ENCODE measurements around the gene MAP7D1. TPM values are rescaled to one million over a fixed set of nuclear protein-coding genes. Genes with fewer than 3 reads are reported as not detected.
A peak's percentile ranks its signal among the peaks of the same experiment; 100 is the strongest.

MAP7D1 gene
- total and polyA plus RNA-seq, 2 of the 13 experiments (the other 11 are each of a cell fraction or from before 2014, with no cell fraction given) = 5.6 to 7.2 TPM

GRCh38 chr1:36156329-36157114, 562 bp downstream of the MAP7D1 start (continued):
- TF ChIP-seq ZNF407 (CRISPR knock-in tag; IDR thresholded peaks at IDR 0.05; ENCODE audit: not compliant biosample characterization) = peak; percentile 6
- TF ChIP-seq HDAC2 (CRISPR knock-in tag; IDR thresholded peaks at IDR 0.05) = 0 out of 2 replicates have a peak, but pooled peaks have one; percentile 13
- 0 out of 2 replicates have a peak, but pooled peaks have one; percentile 20 for TF ChIP-seq ZNF430 (CRISPR knock-in tag; IDR thresholded peaks at IDR 0.05)
- TF ChIP-seq NONO (IDR thresholded peaks at IDR 0.05) = no peak
- 0 out of 2 replicates have a peak, but pooled peaks have one; percentile 29 for TF ChIP-seq NONO (CRISPR knock-in tag; conservative IDR thresholded peaks at IDR 0.05)
- no peak for TF ChIP-seq SKI (IDR thresholded peaks at IDR 0.05; ENCODE audit: partially characterized antibody)
- TF ChIP-seq AGO1 (IDR thresholded peaks at IDR 0.05; ENCODE audit: low read depth, low read length, poor library complexity, severe bottlenecking) = peak; percentile 7
- TF ChIP-seq REST (IDR thresholded peaks at IDR 0.05; ENCODE audit: borderline replicate concordance in 1 of 2, low read depth in 1 of 2, low read length in 2 of 2) = no peak
- TF ChIP-seq BRD4 (CRISPR knock-in tag; IDR thresholded peaks at IDR 0.05) = 0 out of 2 replicates have a peak, but pooled peaks have one; percentile 25
- TF ChIP-seq HNF1B (CRISPR knock-in tag; IDR thresholded peaks at IDR 0.05) = peak; percentile 72
- peak; percentile 67 for TF ChIP-seq SAP130 (CRISPR knock-in tag; IDR thresholded peaks at IDR 0.05; ENCODE audit: low read depth)
- peak; percentile 76; the same call in 1 of the 2 replicates for TF ChIP-seq KDM1A (CRISPR knock-in tag; IDR thresholded peaks at IDR 0.05)
- TF ChIP-seq TFDP1 (CRISPR knock-in tag; IDR thresholded peaks at IDR 0.05; ENCODE audit: borderline replicate concordance) = peak; percentile 34; the same call in 1 of the 2 replicates
